ENCODE measurements around the gene KRT86. TPM values are rescaled to one million over a fixed set of nuclear protein-coding genes. Genes with fewer than 3 reads are reported as not detected.

The KRT86 gene
- total and polyA plus RNA-seq, 2 donors (not counting 1 experiment from before 2014, with no cell fraction given) = not detected

GRCh38 chr12:52277486-52278245 is 3.2 kb downstream of the KRT86 start:
- ChIA-PET POLR2A (no interaction called here), CTCF (interaction anchor here (0.7 to 2.8 kb wide), 7 partner anchors 9 to 630 kb away, joined by 3 to 11 read pairs (median 3); no protein-coding TSS in a partner anchor)
- Histone ChIP-seq H4K20me1 (ENCODE audit: control insufficient read depth, insufficient read depth, low read length, poor library complexity, severe bottlenecking) (no peaks in the 10 kb centered on the region), H3K36me3 (replicated peaks in 1 of 2; ENCODE audit: control extremely low read depth in 1 of 2, control insufficient read depth in 1 of 2, extremely low read depth in 1 of 2, insufficient read depth in 2 of 2, low read length in 1 of 2) (no peaks in the 10 kb centered on the region), H3K9ac (ENCODE audit: low read length) (no peak overlapping the region), H3K4me3 (ENCODE audit: control extremely low read depth in 1 of 5, extremely low read depth in 1 of 5, insufficient read depth in 1 of 5, low read depth in 2 of 5, low read length in 4 of 5) (no peak overlapping the region), H3K79me2 (ENCODE audit: control insufficient read depth, insufficient read depth, low read length) (no peaks in the 10 kb centered on the region), H3K4me1 (ENCODE audit: control insufficient read depth in 2 of 2, insufficient read depth in 2 of 2, low read length in 2 of 2) (peaks cover 4% of the 10 kb centered on the region in 2 donors), H3K27me3 (replicated peaks in 1 of 4; ENCODE audit: control extremely low read depth in 1 of 4, control insufficient read depth in 3 of 4, insufficient read depth in 4 of 4, low read length in 3 of 4) (peaks cover 0 to 29% (median 5%) of the 10 kb centered on the region in 4 experiments), H3K4me2 (replicated peaks; ENCODE audit: low read depth, low read length, poor library complexity, severe bottlenecking) (no peak overlapping the region), H2AFZ (ENCODE audit: insufficient read depth, low read depth, low read length, poor library complexity, severe bottlenecking) (no peak overlapping the region), H3K9me3 (ENCODE audit: control extremely low read depth in 1 of 3, control insufficient read depth in 2 of 3, insufficient read depth in 1 of 3, low read length in 2 of 3) (no peaks in the 10 kb centered on the region), H3K27ac (ENCODE audit: low read length in 2 of 2) (no peak overlapping the region)
- no peak for DNase-seq
- Mint-ChIP-seq H3K27ac (no peak overlapping the region), H3K27me3 (peaks cover 57% of the 10 kb centered on the region), H3K4me1 (peaks cover 6% of the 10 kb centered on the region), H3K4me3 (no peak overlapping the region), H3K9me3 (ENCODE audit: insufficient read depth) (no peaks in the 10 kb centered on the region)
- intact Hi-C loops (cut with micrococcal nuclease) = no loop called here
- 63% methylated on average over 5 of the region's 9 CpGs for WGBS (ENCODE audit: insufficient coverage)
- no peak for TF ChIP-seq EZH2 (IDR thresholded peaks at IDR 0.05; ENCODE audit: borderline replicate concordance, insufficient read depth, low read depth, low read length, poor library complexity, severe bottlenecking)
- no peak for TF ChIP-seq CTCF (IDR thresholded peaks at IDR 0.05)
- no peak for ATAC-seq (ENCODE audit: low read depth)
